ENCODE data around the gene PRKCA. TPM values are rescaled to one million over a fixed set of nuclear protein-coding genes. Genes with fewer than 3 reads are reported as not detected.

Gene PRKCA
- total and polyA plus RNA-seq, 2 experiments from 2014 or later: 6.4 to 35.4 TPM

- ATAC-seq (peak; percentile 10), DNase-seq (ENCODE audit: low spot score) (no peak)
- Mint-ChIP-seq H3K36me3 (ENCODE audit: low read depth) (no peaks in the 10 kb centered on the region; the same call in 1 of the 3 replicates), H3K9me3 (no peaks in the 10 kb centered on the region; the same call in 2 of the 3 replicates), H3K27ac (peak overlapping the region; percentile 95), H3K4me1 (peaks cover 50% of the 10 kb centered on the region), H3K4me3 (peak overlapping the region; percentile 48), H3K27me3 (ENCODE audit: insufficient read depth, low read depth, poor library complexity) (no peaks in the 10 kb centered on the region)
- Histone ChIP-seq H3K4me3 (no peak overlapping the region), H3K27ac (ENCODE audit: low read depth) (peak overlapping the region; percentile 78), H3F3A (replicated peaks; ENCODE audit: low read depth) (0 out of 2 replicates have a peak, but pooled peaks cover 11% of the 10 kb centered on the region), H3K27me3 (ENCODE audit: insufficient read depth) (no peaks in the 10 kb centered on the region), H3K36me3 (ENCODE audit: insufficient read depth) (no peaks in the 10 kb centered on the region), H3K9me2 (ENCODE audit: insufficient read depth) (peaks cover 4% of the 10 kb centered on the region; the same call in 1 of the 2 replicates), H3K4me2 (peak overlapping the region; percentile 36), H3K4me1 (ENCODE audit: insufficient read depth) (peaks cover 39% of the 10 kb centered on the region), H4K20me1 (replicated peaks; ENCODE audit: insufficient read depth) (no peaks in the 10 kb centered on the region), H3K79me2 (replicated peaks; ENCODE audit: insufficient read depth) (no peaks in the 10 kb centered on the region), H2AFZ (no peak overlapping the region)
- TF ChIP-seq JUNB (IDR thresholded peaks at IDR 0.05; ENCODE audit: unreplicated experiment) (no peak), EZH2phosphoT487 (IDR thresholded peaks at IDR 0.05; ENCODE audit: unreplicated experiment) (no peak), CREB1 (CRISPR knock-in tag; IDR thresholded peaks at IDR 0.05; ENCODE audit: low read depth) (no peak), REST (IDR thresholded peaks at IDR 0.05; ENCODE audit: unreplicated experiment) (no peak), EZH2 (IDR thresholded peaks at IDR 0.05; ENCODE audit: low read depth, unreplicated experiment) (no peak), STAT1 (IDR thresholded peaks at IDR 0.05; ENCODE audit: unreplicated experiment) (no peak), ETS1 (IDR thresholded peaks at IDR 0.05) (no peak), CTCF (conservative IDR thresholded peaks at IDR 0.05; ENCODE audit: low read depth in 2 of 2) (no peak), ZNF114 (CRISPR knock-in tag; IDR thresholded peaks at IDR 0.05) (no peak), ZNF331 (CRISPR knock-in tag; IDR thresholded peaks at IDR 0.05; ENCODE audit: low read depth) (no peak), NANOG (IDR thresholded peaks at IDR 0.05; ENCODE audit: borderline replicate concordance) (no peak), ZNF462 (CRISPR knock-in tag; IDR thresholded peaks at IDR 0.05) (no peak), POLR2AphosphoS5 (IDR thresholded peaks at IDR 0.05; ENCODE audit: low read depth) (no peak)
Measured at GRCh38 chr17:66776999-66777688, 474.7 kb downstream of the PRKCA start.
